GM12864 (cell line): ENCODE measurements around the gene SREK1.
"Not testable (repeated sequence)": the region's sequence is repeated elsewhere in the genome, so short reads cannot be mapped to it uniquely, and the experiment has no call there.

Experiments used
- DNase-seq: peaks from one replicate; pipeline ENCODE4 v3.0.0-alpha.2; 2011; ENCODE audit warnings: low read depth
- H3K4me3 ChIP-seq: 2 replicates; pipeline ENCODE4 v1.5.1; 2011; ENCODE audit warnings: mild to moderate bottlenecking, low read depth, low read length, control low read depth
- CTCF ChIP-seq: IDR thresholded peaks from 2 replicates; pipeline ENCODE4 v1.5.1; 2011; ENCODE audit warnings: low read depth, mild to moderate bottlenecking, moderate library complexity, low read length, control low read depth, inconsistent platforms; ENCODE audit errors: missing control alignments

The SREK1 gene

GRCh38 chr5:66130493-66130892 lies 13.6 kb upstream of the SREK1 start:
- TF ChIP-seq CTCF: no peak
- DNase-seq: no peak
- H3K4me3 ChIP-seq: no peak overlapping the region

- no peak for DNase-seq
- no peak for TF ChIP-seq CTCF
- no peak overlapping the region for H3K4me3 ChIP-seq
Observed at GRCh38 chr5:66134407-66134861, 9.7 kb upstream of the SREK1 start.

GRCh38 chr5:66136053-66136452 lies 8.0 kb upstream of the SREK1 start:
- no peak for DNase-seq
- no peak overlapping the region for H3K4me3 ChIP-seq
- TF ChIP-seq CTCF: no peak

GRCh38 chr5:66136944-66137343 lies 7.2 kb upstream of the SREK1 start:
- not testable (repeated sequence) for DNase-seq, H3K4me3 ChIP-seq

- TF ChIP-seq CTCF: no peak
- DNase-seq: no peak
- H3K4me3 ChIP-seq: no peak overlapping the region
Observed at GRCh38 chr5:66138637-66139317, 5.3 kb upstream of the SREK1 start.

- DNase-seq: no peak
- TF ChIP-seq CTCF: no peak
- no peak overlapping the region for H3K4me3 ChIP-seq
Observed at GRCh38 chr5:66139318-66139712, 4.8 kb upstream of the SREK1 start.

- no peak for DNase-seq
- TF ChIP-seq CTCF: no peak
- no peak overlapping the region for H3K4me3 ChIP-seq
Observed at GRCh38 chr5:66142417-66142816, 1.7 kb upstream of the SREK1 start.
